ENCODE results near the gene SPINK8.

DNA sequence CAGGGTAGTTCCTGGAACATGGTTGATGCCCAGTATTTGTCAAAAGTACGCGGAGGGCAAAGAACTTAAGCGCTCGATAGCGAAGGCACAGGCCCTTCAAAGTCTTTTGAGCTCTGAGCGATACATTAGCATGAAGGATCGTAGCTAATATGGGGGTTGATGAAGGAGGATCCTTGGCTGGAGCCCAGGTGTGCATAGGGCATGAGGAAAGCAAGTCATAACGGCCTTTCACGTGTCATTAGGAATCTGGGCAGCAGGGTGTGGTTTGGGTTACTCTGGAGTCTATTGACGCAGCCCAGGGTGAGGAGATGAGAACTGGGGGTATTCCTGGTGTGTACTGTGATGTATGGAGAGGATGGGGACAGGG, 31.7 kb downstream of the SPINK8 start:
- TF ChIP-seq POLR2AphosphoS5 (IDR thresholded peaks at IDR 0.05; ENCODE audit: low read depth, low read length) (no peak), SIN3A (IDR thresholded peaks at IDR 0.05; ENCODE audit: borderline replicate concordance, insufficient read depth, low read length) (no peak)

Data from PFSK-1 (cell line).